HEK293T (cell line): Measurements from ENCODE around the gene NUTM2D.
"Not testable (repeated sequence)": the region's sequence is repeated elsewhere in the genome, so short reads cannot be mapped to it uniquely, and the experiment has no call there.

ENCODE experiments used
- CTCF ChIA-PET: fragments of 350-600 bp; formaldehyde crosslinking; extraction: SDS; loops from one replicate; lab custom pipeline; 2021; ENCODE audit warnings: antibody characterized with exemption, inconsistent platforms; lab: Yijun Ruan, JAX
- POLR2A ChIA-PET: fragments of 350-600 bp; formaldehyde crosslinking; extraction: SDS; loops from one replicate; lab custom pipeline; 2020; ENCODE audit warnings: antibody characterized with exemption, inconsistent platforms; lab: Yijun Ruan, JAX
- DNase-seq: peaks from one replicate; pipeline ENCODE4 v3.0.0; 2012; ENCODE audit warnings: mixed read lengths; ENCODE audit errors: extremely low spot score
- PKNOX1 ChIP-seq: fragments of 450-650 bp; IDR thresholded peaks from 2 replicates; pipeline ENCODE4 v1.6.1; 2016

Gene NUTM2D

GRCh38 chr10:87350161-87350560 lies 7.4 kb upstream of the NUTM2D start:
- DNase-seq, POLR2A ChIA-PET, CTCF ChIA-PET: not testable (repeated sequence)

- TF ChIP-seq PKNOX1: peak; percentile 55
Measured at GRCh38 chr10:87352825-87353224, 4.7 kb upstream of the NUTM2D start.

GRCh38 chr10:87355110-87355509 lies 2.4 kb upstream of the NUTM2D start:
- CTCF ChIA-PET, DNase-seq, POLR2A ChIA-PET: not testable (repeated sequence)

More at GRCh38 chr10:87352825-87353224, 4.7 kb upstream of the NUTM2D start:
- POLR2A ChIA-PET, DNase-seq, CTCF ChIA-PET: not testable (repeated sequence)

- POLR2A ChIA-PET, DNase-seq, CTCF ChIA-PET: not testable (repeated sequence)
Measured at GRCh38 chr10:87358159-87358558, 615 bp downstream of the NUTM2D start.

GRCh38 chr10:87369514-87370112 lies 12.1 kb downstream of the NUTM2D start:
- DNase-seq, POLR2A ChIA-PET, CTCF ChIA-PET: not testable (repeated sequence)

- DNase-seq: not testable (repeated sequence)
Measured at GRCh38 chr10:87374091-87374490, 16.5 kb downstream of the NUTM2D start.

GRCh38 chr10:87379115-87379514 lies 21.6 kb downstream of the NUTM2D start:
- DNase-seq, POLR2A ChIA-PET, CTCF ChIA-PET: not testable (repeated sequence)

More at GRCh38 chr10:87374091-87374490, 16.5 kb downstream of the NUTM2D start:
- POLR2A ChIA-PET, CTCF ChIA-PET: not testable (repeated sequence)

- DNase-seq, POLR2A ChIA-PET: not testable (repeated sequence)
Measured at GRCh38 chr10:87383149-87383857, 25.8 kb downstream of the NUTM2D start.

GRCh38 chr10:87384283-87384682 lies 26.7 kb downstream of the NUTM2D start:
- CTCF ChIA-PET, DNase-seq, POLR2A ChIA-PET: not testable (repeated sequence)

More at GRCh38 chr10:87383149-87383857, 25.8 kb downstream of the NUTM2D start:
- CTCF ChIA-PET: not testable (repeated sequence)

- CTCF ChIA-PET, POLR2A ChIA-PET, DNase-seq: not testable (repeated sequence)
Measured at GRCh38 chr10:87385762-87386360, 28.3 kb downstream of the NUTM2D start.

- POLR2A ChIA-PET, DNase-seq, CTCF ChIA-PET: not testable (repeated sequence)
Measured at GRCh38 chr10:87391360-87391759, 33.8 kb downstream of the NUTM2D start.

GRCh38 chr10:87396206-87396605 lies 38.7 kb downstream of the NUTM2D start:
- POLR2A ChIA-PET, CTCF ChIA-PET, DNase-seq: not testable (repeated sequence)

GRCh38 chr10:87398436-87398835 lies 40.9 kb downstream of the NUTM2D start:
- DNase-seq, CTCF ChIA-PET, POLR2A ChIA-PET: not testable (repeated sequence)

- POLR2A ChIA-PET, DNase-seq, CTCF ChIA-PET: not testable (repeated sequence)
Measured at GRCh38 chr10:87407516-87408467, 50.2 kb downstream of the NUTM2D start.

- CTCF ChIA-PET, DNase-seq, POLR2A ChIA-PET: not testable (repeated sequence)
Measured at GRCh38 chr10:87413921-87414320, 56.4 kb downstream of the NUTM2D start.
